ENCODE results near the gene SLC6A17.

SLC6A17 gene

DNA sequence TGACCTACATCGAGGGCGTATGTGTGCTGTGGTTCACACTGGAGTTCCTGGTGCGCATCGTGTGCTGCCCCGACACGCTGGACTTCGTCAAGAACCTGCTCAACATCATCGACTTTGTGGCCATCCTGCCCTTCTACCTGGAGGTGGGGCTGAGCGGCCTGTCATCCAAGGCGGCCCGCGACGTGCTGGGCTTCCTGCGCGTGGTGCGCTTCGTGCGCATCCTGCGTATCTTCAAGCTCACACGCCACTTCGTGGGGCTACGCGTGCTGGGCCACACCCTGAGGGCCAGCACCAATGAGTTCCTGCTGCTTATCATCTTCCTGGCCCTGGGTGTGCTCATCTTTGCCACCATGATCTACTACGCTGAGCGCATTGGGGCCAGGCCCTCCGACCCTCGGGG is 72.8 kb downstream of the SLC6A17 start:
- peaks cover 0 to 16% (median 5%) of the 10 kb centered on the region in 11 experiments; a peak in 8 of 22 replicates for H3K36me3 ChIP-seq
- no peak overlapping the region for H3K27ac ChIP-seq
- no peak overlapping the region for H3K9ac ChIP-seq
- no peak overlapping the region for H3K4me3 ChIP-seq
- no peak for TF ChIP-seq Cebpa-rat (IDR thresholded peaks at IDR 0.05)
- H4K20me1 ChIP-seq = peaks cover 0 to 53% (median 0%) of the 10 kb centered on the region in 11 experiments; a peak in 9 of 22 replicates
- H3K9me3 ChIP-seq (replicated peaks in 1 of 11) = no peaks in the 10 kb centered on the region
- H3K27me3 ChIP-seq = no peaks in the 10 kb centered on the region
- no peaks in the 10 kb centered on the region for H3K4me1 ChIP-seq
- H3K4me2 ChIP-seq = no peak overlapping the region

DNA sequence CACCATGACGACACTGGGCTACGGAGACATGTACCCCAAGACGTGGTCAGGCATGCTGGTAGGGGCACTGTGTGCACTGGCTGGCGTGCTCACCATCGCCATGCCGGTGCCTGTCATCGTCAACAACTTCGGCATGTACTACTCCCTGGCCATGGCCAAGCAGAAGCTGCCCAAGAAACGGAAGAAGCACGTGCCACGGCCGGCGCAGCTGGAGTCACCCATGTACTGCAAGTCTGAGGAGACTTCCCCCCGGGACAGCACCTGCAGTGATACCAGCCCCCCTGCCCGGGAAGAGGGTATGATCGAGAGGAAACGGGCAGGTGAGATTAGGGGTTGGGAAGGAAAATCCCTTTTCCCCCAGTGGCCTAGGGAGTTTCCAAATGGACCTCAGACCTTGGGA is 73.3 kb downstream of the SLC6A17 start:
- Histone ChIP-seq H3K9ac (no peak overlapping the region), H3K4me3 (no peak overlapping the region), H3K27me3 (no peaks in the 10 kb centered on the region), H3K9me3 (replicated peaks in 1 of 11) (no peaks in the 10 kb centered on the region), H4K20me1 (peaks cover 0 to 48% (median 0%) of the 10 kb centered on the region in 11 experiments; a peak in 9 of 22 replicates), H3K4me1 (no peaks in the 10 kb centered on the region), H3K4me2 (no peak overlapping the region), H3K36me3 (peaks cover 0 to 16% (median 5%) of the 10 kb centered on the region in 11 experiments; a peak in 8 of 22 replicates), H3K27ac (no peak overlapping the region)
- TF ChIP-seq Cebpa-rat (IDR thresholded peaks at IDR 0.05) = no peak

DNA sequence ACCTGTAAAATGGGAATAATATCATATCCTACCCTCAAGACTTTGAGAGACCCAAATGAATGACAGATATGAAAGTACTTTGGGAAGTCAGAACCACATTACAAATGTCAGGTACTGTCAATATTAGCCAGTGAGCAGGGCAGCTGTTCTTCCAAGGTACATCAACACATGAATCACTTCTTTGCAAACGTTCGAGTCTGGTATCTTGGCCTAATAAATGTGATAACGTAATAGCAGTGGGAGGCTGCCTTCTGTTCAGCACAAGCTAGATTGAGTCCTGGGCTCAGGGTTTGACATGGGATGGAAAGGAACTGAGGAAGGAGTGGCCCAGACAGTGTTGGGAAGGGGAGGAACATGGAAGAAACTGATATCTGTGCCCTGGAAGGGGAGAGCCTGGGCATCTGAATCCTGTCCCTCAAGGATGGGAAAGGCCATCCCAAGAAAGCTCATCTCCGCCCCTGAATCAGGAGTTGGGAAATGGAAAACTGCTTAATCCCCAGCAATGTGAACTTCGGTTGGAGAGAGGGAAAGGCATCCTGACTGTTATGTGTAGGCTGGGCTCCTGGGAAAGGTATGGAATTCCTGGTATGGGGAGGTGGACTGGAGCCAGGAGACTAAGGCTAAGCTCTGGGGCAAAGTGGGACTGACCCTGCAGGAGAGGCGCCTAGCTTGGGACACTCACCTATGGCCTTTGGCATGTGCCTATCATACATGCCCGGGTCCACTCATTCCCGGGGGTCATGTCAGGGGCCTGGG is 74.1 kb downstream of the SLC6A17 start:
- Histone ChIP-seq H3K4me1 (no peaks in the 10 kb centered on the region), H3K27ac (no peak overlapping the region), H3K4me3 (no peak overlapping the region), H4K20me1 (peaks cover 0 to 40% (median 0%) of the 10 kb centered on the region in 11 experiments; a peak in 7 of 22 replicates), H3K4me2 (no peak overlapping the region), H3K9me3 (replicated peaks in 1 of 11) (no peaks in the 10 kb centered on the region), H3K27me3 (no peaks in the 10 kb centered on the region), H3K36me3 (peaks cover 0 to 16% (median 5%) of the 10 kb centered on the region in 11 experiments; a peak in 8 of 22 replicates), H3K9ac (no peak overlapping the region)
- TF ChIP-seq Cebpa-rat (IDR thresholded peaks at IDR 0.05) = no peak

DNA sequence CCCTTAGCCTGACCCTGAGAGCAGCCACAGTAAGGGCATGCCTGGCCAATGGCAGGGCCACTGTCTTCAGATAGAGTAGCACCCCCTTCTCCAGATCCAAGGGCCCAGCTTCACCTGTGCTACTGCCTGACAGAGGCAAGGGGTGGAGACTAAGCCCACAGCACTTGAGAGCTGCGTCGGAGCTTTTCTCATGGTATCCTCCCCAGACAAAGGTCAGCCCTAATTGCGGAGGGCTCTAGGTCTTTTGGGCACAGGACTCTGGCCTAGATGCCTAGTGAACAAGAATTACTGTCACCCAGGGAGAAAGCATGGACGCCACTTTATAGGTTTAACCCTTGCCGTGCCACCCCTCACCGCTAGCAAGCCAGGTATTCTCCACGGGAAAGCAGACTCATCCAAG is 74.9 kb downstream of the SLC6A17 start:
- peaks cover 0 to 34% (median 0%) of the 10 kb centered on the region in 11 experiments; a peak in 5 of 22 replicates for H4K20me1 ChIP-seq
- H3K27me3 ChIP-seq = no peaks in the 10 kb centered on the region
- H3K4me1 ChIP-seq = peaks cover 0 to 6% (median 2%) of the 10 kb centered on the region in 10 experiments; a peak in 6 of 20 replicates
- peaks cover 0 to 16% (median 5%) of the 10 kb centered on the region in 11 experiments; a peak in 8 of 22 replicates for H3K36me3 ChIP-seq
- H3K9me3 ChIP-seq (replicated peaks in 1 of 11) = no peaks in the 10 kb centered on the region
- H3K9ac ChIP-seq = no peak overlapping the region
- H3K27ac ChIP-seq = no peak overlapping the region
- TF ChIP-seq Cebpa-rat (IDR thresholded peaks at IDR 0.05) = no peak
- no peak overlapping the region for H3K4me3 ChIP-seq
- H3K4me2 ChIP-seq = no peak overlapping the region

DNA sequence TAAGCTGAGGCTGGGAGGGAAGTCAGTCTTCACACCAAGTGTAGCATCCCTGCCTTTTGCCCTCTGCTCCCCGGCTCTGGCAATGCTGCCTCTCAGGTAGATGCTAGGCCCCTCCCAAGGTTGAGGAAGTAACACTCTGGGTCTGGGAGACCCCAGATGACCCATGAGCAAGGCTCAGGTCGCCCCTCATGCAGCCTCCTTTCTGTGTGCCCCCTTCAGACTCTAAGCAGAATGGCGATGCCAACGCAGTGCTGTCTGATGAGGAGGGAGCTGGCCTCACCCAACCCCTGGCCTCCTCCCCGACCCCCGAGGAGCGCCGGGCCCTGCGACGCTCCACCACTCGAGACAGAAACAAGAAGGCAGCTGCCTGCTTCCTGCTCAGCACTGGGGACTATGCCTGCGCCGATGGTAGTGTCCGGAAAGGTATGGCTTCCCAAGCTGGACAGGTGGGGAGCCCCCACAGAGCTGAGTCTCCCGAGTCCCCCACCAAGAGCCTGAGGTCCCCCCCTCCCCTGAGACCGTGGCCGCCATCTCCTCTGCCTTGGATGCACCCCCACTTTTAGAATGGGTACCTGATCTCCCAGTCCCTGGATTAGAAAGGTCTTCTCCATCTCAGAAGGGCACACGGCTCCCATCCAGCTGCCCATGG is 75.6 kb downstream of the SLC6A17 start:
- Histone ChIP-seq H3K27ac (no peak overlapping the region), H3K4me3 (no peak overlapping the region), H3K4me1 (peaks cover 0 to 12% (median 7%) of the 10 kb centered on the region in 10 experiments; a peak in 10 of 20 replicates), H3K36me3 (peaks cover 0 to 16% (median 5%) of the 10 kb centered on the region in 11 experiments; a peak in 8 of 22 replicates), H3K27me3 (no peaks in the 10 kb centered on the region), H4K20me1 (peaks cover 0 to 29% (median 0%) of the 10 kb centered on the region in 11 experiments; a peak in 5 of 22 replicates), H3K9ac (no peak overlapping the region), H3K4me2 (no peak overlapping the region), H3K9me3 (replicated peaks in 1 of 11) (no peaks in the 10 kb centered on the region)
- no peak for TF ChIP-seq Cebpa-rat (IDR thresholded peaks at IDR 0.05)

DNA sequence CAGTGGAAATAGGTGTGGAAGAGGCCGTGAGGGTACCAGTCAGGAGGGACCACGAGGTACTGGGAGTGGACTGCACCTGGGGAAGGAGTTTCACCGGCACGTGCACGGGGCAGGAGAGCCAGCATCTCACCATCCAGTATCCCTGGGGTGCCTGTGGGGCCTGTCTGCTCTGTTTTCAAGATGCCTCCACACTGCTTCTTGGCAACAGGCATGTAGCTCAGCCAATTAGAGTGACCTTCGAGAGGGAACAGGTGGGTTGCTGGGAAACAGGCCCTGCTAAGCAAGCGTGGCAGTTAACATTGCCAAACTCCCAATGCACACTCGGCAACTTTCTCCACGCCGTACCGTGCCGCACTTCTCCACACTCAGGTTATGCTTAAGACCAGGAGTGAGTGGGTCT is 77.5 kb downstream of the SLC6A17 start:
- H3K4me3 ChIP-seq = no peak overlapping the region

DNA sequence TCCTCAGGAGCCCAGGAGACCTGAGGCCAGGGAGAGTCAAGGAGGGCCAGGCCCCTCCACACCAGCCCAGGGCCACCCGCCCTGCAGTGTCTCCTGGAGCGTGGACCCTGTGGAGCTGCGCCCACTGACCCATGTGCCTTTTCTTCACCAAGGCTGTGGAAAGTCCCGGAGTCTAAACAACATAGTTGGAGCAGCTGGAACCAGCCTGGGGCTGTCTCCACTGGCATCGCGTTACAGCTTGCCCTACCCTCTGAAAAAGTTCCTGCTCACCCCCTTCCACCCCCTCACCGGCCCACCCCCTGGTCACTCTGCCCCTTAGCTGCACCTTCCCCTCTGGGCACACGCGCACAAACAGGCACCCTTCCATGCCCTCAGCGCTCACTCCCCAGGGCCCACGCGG is 78.1 kb downstream of the SLC6A17 start:
- Histone ChIP-seq H3K9me3 (replicated peaks in 1 of 11) (no peaks in the 10 kb centered on the region), H3K9ac (no peak overlapping the region), H3K36me3 (peaks cover 0 to 12% (median under 1%) of the 10 kb centered on the region in 11 experiments; a peak in 7 of 22 replicates), H3K4me3 (no peak overlapping the region), H3K27ac (no peak overlapping the region), H3K27me3 (no peaks in the 10 kb centered on the region), H3K4me2 (no peak overlapping the region), H3K4me1 (peaks cover 0 to 13% (median 8%) of the 10 kb centered on the region in 10 experiments; a peak in 11 of 20 replicates), H4K20me1 (peaks cover 0 to 18% (median 0%) of the 10 kb centered on the region in 11 experiments; a peak in 5 of 22 replicates)
- TF ChIP-seq Cebpa-rat (IDR thresholded peaks at IDR 0.05) = no peak

More for the DNA sequence above, 77.5 kb downstream of the SLC6A17 start:
- no peak overlapping the region for H3K9ac ChIP-seq
- no peak for TF ChIP-seq Cebpa-rat (IDR thresholded peaks at IDR 0.05)
- no peaks in the 10 kb centered on the region for H3K9me3 ChIP-seq (replicated peaks in 1 of 11)
- no peak overlapping the region for H3K4me2 ChIP-seq
- peaks cover 0 to 16% (median 5%) of the 10 kb centered on the region in 11 experiments; a peak in 8 of 22 replicates for H3K36me3 ChIP-seq
- H3K4me1 ChIP-seq = peaks cover 0 to 13% (median 8%) of the 10 kb centered on the region in 10 experiments; a peak in 10 of 20 replicates
- peaks cover 0 to 22% (median 0%) of the 10 kb centered on the region in 11 experiments; a peak in 5 of 22 replicates for H4K20me1 ChIP-seq
- no peak overlapping the region for H3K27ac ChIP-seq
- no peaks in the 10 kb centered on the region for H3K27me3 ChIP-seq

DNA sequence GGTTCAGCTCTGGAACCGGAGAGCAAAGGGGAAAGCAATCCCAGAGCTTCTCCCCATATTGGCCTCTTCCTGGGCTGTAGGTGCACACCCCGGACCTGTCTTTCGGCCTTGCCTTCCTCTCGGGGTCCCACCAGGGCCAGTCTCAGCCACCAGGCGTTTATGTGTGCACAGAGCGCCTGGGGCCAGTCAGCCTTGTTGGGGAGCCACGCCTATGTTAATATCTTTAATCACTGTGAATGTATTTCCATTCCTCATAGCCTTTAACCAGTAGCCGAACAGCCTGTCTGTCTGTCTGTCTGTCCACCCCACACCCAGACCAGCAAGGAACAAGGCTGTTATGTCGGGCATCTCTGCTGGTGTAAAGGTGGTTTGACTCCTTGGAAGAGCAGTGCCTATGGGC is 78.6 kb downstream of the SLC6A17 start:
- TF ChIP-seq Cebpa-rat (IDR thresholded peaks at IDR 0.05) = no peak
- Histone ChIP-seq H3K9ac (no peak overlapping the region), H3K27ac (no peak overlapping the region), H3K27me3 (no peaks in the 10 kb centered on the region), H3K9me3 (replicated peaks in 1 of 11) (no peaks in the 10 kb centered on the region), H3K36me3 (peaks cover 0 to 7% (median 0%) of the 10 kb centered on the region in 11 experiments; a peak in 2 of 22 replicates), H4K20me1 (peaks cover 0 to 18% (median 0%) of the 10 kb centered on the region in 11 experiments; a peak in 5 of 22 replicates), H3K4me1 (peaks cover 0 to 13% (median 9%) of the 10 kb centered on the region in 10 experiments; a peak in 11 of 20 replicates), H3K4me3 (no peak overlapping the region), H3K4me2 (no peak overlapping the region)
